Activated CD8-positive, alpha-beta memory T cell treated with anti-CD3 and anti-CD28 coated beads, Interleukin-2, amount 50 U/mL, for 1 hour (primary cell): ENCODE data around the gene ADSL.
"Not testable (repeated sequence)": the region's sequence is repeated elsewhere in the genome, so short reads cannot be mapped to it uniquely, and the experiment has no call there.

Source experiments
- DNase-seq: peaks from one replicate; pipeline ENCODE4 v3.0.0-alpha.2; 2020; ENCODE audit errors: extremely low read depth

Gene ADSL

GRCh38 chr22:40368016-40368415, 21.7 kb downstream of the ADSL start:
- DNase-seq = no peak

- DNase-seq = no peak
These were observed 22.5 kb downstream of the ADSL start for GRCh38 chr22:40368836-40369235.

GRCh38 chr22:40374567-40374966, 28.3 kb downstream of the ADSL start:
- DNase-seq = no peak

- no peak for DNase-seq
These were observed 29.8 kb downstream of the ADSL start for GRCh38 chr22:40376149-40376548.

- no peak for DNase-seq
These were observed 31.6 kb downstream of the ADSL start for GRCh38 chr22:40377931-40378330.

- DNase-seq = not testable (repeated sequence)
These were observed 32.1 kb downstream of the ADSL start for GRCh38 chr22:40378448-40378847.

GRCh38 chr22:40381461-40381860, 35.2 kb downstream of the ADSL start:
- no peak for DNase-seq

- DNase-seq = no peak
These were observed 37.6 kb downstream of the ADSL start for GRCh38 chr22:40383905-40384304.

- no peak for DNase-seq
These were observed 38.9 kb downstream of the ADSL start for GRCh38 chr22:40385036-40385782.

- no peak for DNase-seq
These were observed 41.4 kb downstream of the ADSL start for GRCh38 chr22:40387746-40388145.

GRCh38 chr22:40388231-40388630, 41.9 kb downstream of the ADSL start:
- no peak for DNase-seq

- no peak for DNase-seq
These were observed 45.1 kb downstream of the ADSL start for GRCh38 chr22:40391417-40391816.

- DNase-seq = no peak
These were observed 46.3 kb downstream of the ADSL start for GRCh38 chr22:40392618-40393017.

GRCh38 chr22:40394607-40395006, 48.3 kb downstream of the ADSL start:
- no peak for DNase-seq

GRCh38 chr22:40395607-40396006, 49.3 kb downstream of the ADSL start:
- no peak for DNase-seq

GRCh38 chr22:40396882-40397281, 50.6 kb downstream of the ADSL start:
- no peak for DNase-seq

- DNase-seq = no peak
These were observed 51.1 kb downstream of the ADSL start for GRCh38 chr22:40397396-40397795.

GRCh38 chr22:40399621-40400020, 53.3 kb downstream of the ADSL start:
- no peak for DNase-seq

GRCh38 chr22:40400159-40400558, 53.9 kb downstream of the ADSL start:
- no peak for DNase-seq

- DNase-seq = peak; percentile 22
These were observed 55.2 kb downstream of the ADSL start for GRCh38 chr22:40401532-40401931.

GRCh38 chr22:40401981-40402406, 55.7 kb downstream of the ADSL start:
- DNase-seq = no peak

GRCh38 chr22:40403141-40403540, 56.8 kb downstream of the ADSL start:
- no peak for DNase-seq

GRCh38 chr22:40403651-40404050, 57.4 kb downstream of the ADSL start:
- DNase-seq = no peak
